ENCODE data around the gene CDHR3. TPM values are rescaled to one million over a fixed set of nuclear protein-coding genes. Genes with fewer than 3 reads are reported as not detected.
A peak's percentile ranks its signal among the peaks of the same experiment; 100 is the strongest.

The CDHR3 gene
- total and polyA plus RNA-seq, 10 of the 15 experiments (the other 5 are each of a cell fraction or from before 2014, with no cell fraction given) = 0.06 to 0.11 TPM; not detected in 8

DNA sequence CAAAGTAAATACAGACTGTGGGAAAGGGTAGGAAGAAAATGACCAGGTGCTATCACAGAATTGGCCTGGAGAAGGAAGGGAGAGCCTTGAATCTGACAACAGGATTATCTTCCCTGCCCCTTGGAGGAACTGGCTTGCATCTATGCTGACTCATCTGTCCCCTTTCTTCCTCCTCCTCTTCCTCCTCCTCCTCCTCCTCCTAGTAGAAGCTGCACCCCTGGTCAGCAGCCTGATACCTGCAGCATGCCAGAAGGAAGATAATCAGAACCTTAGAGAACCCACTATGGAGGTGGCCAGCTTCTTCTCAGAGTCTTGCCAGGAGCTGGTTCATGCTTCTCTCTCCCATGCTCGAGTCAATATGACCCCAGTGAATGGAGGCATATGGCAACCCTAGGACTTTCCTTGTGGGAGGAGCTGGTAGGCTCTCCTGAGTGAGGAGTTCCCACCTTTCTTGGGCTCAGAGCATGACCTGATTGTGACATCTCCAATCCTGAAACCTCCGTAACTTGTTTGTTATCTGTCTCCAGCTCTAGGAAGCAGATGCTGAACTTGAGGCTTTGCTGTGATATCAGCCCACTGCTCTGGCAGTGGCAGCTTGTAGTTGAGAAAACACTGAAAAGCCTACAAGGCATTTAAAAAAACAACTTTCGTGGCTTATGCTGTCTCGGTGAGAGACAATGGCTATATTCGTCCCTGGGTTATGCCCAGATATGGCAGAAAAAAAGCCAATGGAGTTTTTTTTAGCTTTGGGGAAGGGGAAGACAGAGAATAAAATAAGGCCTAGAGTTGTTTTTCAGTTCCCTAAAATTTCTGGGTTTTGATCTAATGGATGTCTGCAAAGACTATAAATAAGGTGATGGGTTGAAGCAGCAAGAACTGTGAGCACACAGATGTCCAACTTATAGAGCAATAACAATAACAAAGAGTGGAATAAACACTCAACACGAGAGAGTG, 60.6 kb downstream of the CDHR3 start:
- SMC1A ChIA-PET (ENCODE audit: uncharacterized antibody, unreplicated experiment) = interaction anchor here (0.6 to 1.7 kb wide), 4 partner anchors 14 to 264 kb away, joined by 3 to 6 read pairs (median 4); no protein-coding TSS in a partner anchor
- RAD21 ChIA-PET (ENCODE audit: unreplicated experiment) = interaction anchor here (0.8 to 1.3 kb wide), 3 partner anchors 14 to 259 kb away, joined by 3 to 4 read pairs (median 3); no protein-coding TSS in a partner anchor
- Histone ChIP-seq H4K20me1 (ENCODE audit: control insufficient read depth, insufficient read depth) (no peaks in the 10 kb centered on the region), H3K79me2 (ENCODE audit: control insufficient read depth, insufficient read depth, low read length) (no peaks in the 10 kb centered on the region), H3K36me3 (ENCODE audit: control insufficient read depth in 2 of 2, insufficient read depth in 2 of 2, low read length in 1 of 2) (no peaks in the 10 kb centered on the region), H3K4me2 (ENCODE audit: control insufficient read depth, insufficient read depth) (peak overlapping the region; percentile 62), H3K9ac (ENCODE audit: control insufficient read depth, insufficient read depth, low read length) (no peak overlapping the region), H3K27me3 (replicated peaks in 1 of 2; ENCODE audit: control insufficient read depth in 2 of 2, insufficient read depth in 2 of 2, low read length in 1 of 2) (no peaks in the 10 kb centered on the region; a peak in 1 of 4 replicates), H3K4me1 (ENCODE audit: control insufficient read depth, insufficient read depth, low read length) (peaks cover 25% of the 10 kb centered on the region), H2AFZ (ENCODE audit: control insufficient read depth, low read depth, low read length) (no peak overlapping the region), H3K9me3 (replicated peaks; ENCODE audit: control insufficient read depth, insufficient read depth, low read length) (no peaks in the 10 kb centered on the region; the same call in 2 of the 3 replicates), H3K4me3 (no peak overlapping the region), H3K27ac (ENCODE audit: control insufficient read depth, insufficient read depth) (no peak overlapping the region)
- ATAC-seq = peak; percentile 47
- TF ChIP-seq NFIC (IDR thresholded peaks at IDR 0.05; ENCODE audit: low read depth, low read length) (0 out of 2 replicates have a peak, but pooled peaks have one; percentile 25), SRF (IDR thresholded peaks at IDR 0.05; ENCODE audit: low read depth in 2 of 2, low read length in 2 of 2) (peak in 1 of 2 experiments; percentile 76; a peak in 1 of 4 replicates), RUNX3 (IDR thresholded peaks at IDR 0.05; ENCODE audit: low read length) (peak; percentile 27; the same call in 1 of the 2 replicates), MEF2A (IDR thresholded peaks at IDR 0.05; ENCODE audit: insufficient read depth, low read depth, low read length) (peak; percentile 63), SPI1 (IDR thresholded peaks at IDR 0.05; ENCODE audit: borderline replicate concordance, insufficient read depth, low read depth, low read length) (peak; percentile 67), CREB1 (IDR thresholded peaks at IDR 0.05; ENCODE audit: low read depth) (no peak)
- TF ChIP-seq, protein P1, sequence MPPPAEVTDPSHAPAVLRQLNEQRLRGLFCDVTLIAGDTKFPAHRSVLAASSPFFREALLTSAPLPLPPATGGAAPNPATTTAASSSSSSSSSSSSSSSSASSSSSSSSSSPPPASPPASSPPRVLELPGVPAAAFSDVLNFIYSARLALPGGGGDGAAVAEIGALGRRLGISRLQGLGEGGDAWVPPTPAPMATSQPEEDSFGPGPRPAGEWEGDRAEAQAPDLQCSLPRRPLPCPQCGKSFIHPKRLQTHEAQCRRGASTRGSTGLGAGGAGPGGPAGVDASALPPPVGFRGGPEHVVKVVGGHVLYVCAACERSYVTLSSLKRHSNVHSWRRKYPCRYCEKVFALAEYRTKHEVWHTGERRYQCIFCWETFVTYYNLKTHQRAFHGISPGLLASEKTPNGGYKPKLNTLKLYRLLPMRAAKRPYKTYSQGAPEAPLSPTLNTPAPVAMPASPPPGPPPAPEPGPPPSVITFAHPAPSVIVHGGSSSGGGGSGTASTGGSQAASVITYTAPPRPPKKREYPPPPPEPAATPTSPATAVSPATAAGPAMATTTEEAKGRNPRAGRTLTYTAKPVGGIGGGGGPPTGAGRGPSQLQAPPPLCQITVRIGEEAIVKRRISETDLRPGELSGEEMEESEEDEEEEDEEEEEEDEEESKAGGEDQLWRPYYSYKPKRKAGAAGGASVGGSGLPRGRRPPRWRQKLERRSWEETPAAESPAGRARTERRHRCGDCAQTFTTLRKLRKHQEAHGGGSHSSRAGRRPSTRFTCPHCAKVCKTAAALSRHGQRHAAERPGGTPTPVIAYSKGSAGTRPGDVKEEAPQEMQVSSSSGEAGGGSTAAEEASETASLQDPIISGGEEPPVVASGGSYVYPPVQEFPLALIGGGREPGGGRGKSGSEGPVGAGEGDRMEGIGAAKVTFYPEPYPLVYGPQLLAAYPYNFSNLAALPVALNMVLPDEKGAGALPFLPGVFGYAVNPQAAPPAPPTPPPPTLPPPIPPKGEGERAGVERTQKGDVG (CRISPR knock-in tag; IDR thresholded peaks at IDR 0.05) = no peak
- peak; percentile 17 for DNase-seq (ENCODE audit: low read depth, low spot score)
- in situ Hi-C loops (cut with MboI) = no loop called here
- intact Hi-C loops (cut with micrococcal nuclease; ENCODE audit: unreplicated experiment) = loop anchor here (5.0 kb wide), 1 partner anchor 261 kb away; no protein-coding TSS in a partner anchor
- 27% methylated on average over 6 of the region's 6 CpGs for WGBS (ENCODE audit: insufficient coverage, insufficient replicate concordance, low lambda C conversion rate, missing lambda C conversion rate)
- no peak for FAIRE-seq
- no TSS peak for BruUV-seq (replicated peaks)
- POLR2A ChIA-PET = no interaction called here
- CTCF ChIA-PET = interaction anchor here (0.7 to 2.9 kb wide), 8 partner anchors 10 to 262 kb away, joined by 3 to 12 read pairs (median 4); no protein-coding TSS in a partner anchor

All from GM12878 (cell line).